DOHH2 (cell line): ENCODE results near the gene TPSAB1.
"Not testable (repeated sequence)": the region's sequence is repeated elsewhere in the genome, so short reads cannot be mapped to it uniquely, and the experiment has no call there.

Source experiments
- H3F3A ChIP-seq: fragments of 200-600 bp; sonication (generic), shearing (Covaris generic); 2 replicates; pipeline ENCODE4 v1.6.0; 2016; ENCODE audit warnings: antibody characterized with exemption, mild to moderate bottlenecking; ENCODE audit not compliant: control insufficient read depth, insufficient read depth
- H3K27ac ChIP-seq: fragments of 200-600 bp; sonication (generic); 2 replicates; pipeline ENCODE4 v1.5.1; 2014; ENCODE audit warnings: low read depth, mild to moderate bottlenecking, low read length, moderate library complexity
- H3K27me3 ChIP-seq: fragments of 200-600 bp; sonication (generic); 2 replicates; pipeline ENCODE4 v1.6.1; 2014; ENCODE audit warnings: mild to moderate bottlenecking, low read length, mixed read lengths; ENCODE audit not compliant: control insufficient read depth
- H3K36me3 ChIP-seq: fragments of 200-600 bp; sonication (generic); 2 replicates; pipeline ENCODE4 v1.6.1; 2014; ENCODE audit warnings: mild to moderate bottlenecking, low read length, moderate library complexity, mixed read lengths; ENCODE audit not compliant: control insufficient read depth
- H3K4me1 ChIP-seq: fragments of 200-600 bp; sonication (generic); 2 replicates; pipeline ENCODE4 v1.6.1; 2014; ENCODE audit warnings: mild to moderate bottlenecking, low read length, mixed read lengths; ENCODE audit not compliant: control insufficient read depth
- H3K4me2 ChIP-seq: fragments of 200-600 bp; sonication (generic); 2 replicates; pipeline ENCODE4 v1.6.0; 2014; ENCODE audit warnings: mild to moderate bottlenecking, low read length, moderate library complexity
- H3K4me3 ChIP-seq: fragments of 200-600 bp; sonication (generic); 2 replicates; pipeline ENCODE4 v1.5.1; 2014; ENCODE audit warnings: mild to moderate bottlenecking, low read length, mixed read lengths
- H3K79me2 ChIP-seq: fragments of 200-600 bp; sonication (generic); 2 replicates; pipeline ENCODE4 v1.6.1; 2014; ENCODE audit warnings: mild to moderate bottlenecking, low read length, mixed read lengths; ENCODE audit not compliant: control insufficient read depth
- H3K9me2 ChIP-seq: fragments of 200-600 bp; sonication (generic); replicated peaks from 2 replicates; pipeline ENCODE4 v1.6.1; 2014; ENCODE audit warnings: mild to moderate bottlenecking, low read length, mixed read lengths; ENCODE audit not compliant: control insufficient read depth
- H3K9me3 ChIP-seq: fragments of 200-600 bp; sonication (generic); 2 replicates; pipeline ENCODE4 v1.6.1; 2014; ENCODE audit warnings: antibody characterized with exemption, low read length, mixed read lengths; ENCODE audit not compliant: control insufficient read depth, insufficient read depth
- H4K20me1 ChIP-seq: fragments of 200-600 bp; sonication (generic); 2 replicates; pipeline ENCODE4 v1.6.0; 2014; ENCODE audit warnings: low read depth, mild to moderate bottlenecking, antibody characterized with exemption, low read length, moderate library complexity; ENCODE audit not compliant: control insufficient read depth, insufficient read depth

Gene TPSAB1

DNA sequence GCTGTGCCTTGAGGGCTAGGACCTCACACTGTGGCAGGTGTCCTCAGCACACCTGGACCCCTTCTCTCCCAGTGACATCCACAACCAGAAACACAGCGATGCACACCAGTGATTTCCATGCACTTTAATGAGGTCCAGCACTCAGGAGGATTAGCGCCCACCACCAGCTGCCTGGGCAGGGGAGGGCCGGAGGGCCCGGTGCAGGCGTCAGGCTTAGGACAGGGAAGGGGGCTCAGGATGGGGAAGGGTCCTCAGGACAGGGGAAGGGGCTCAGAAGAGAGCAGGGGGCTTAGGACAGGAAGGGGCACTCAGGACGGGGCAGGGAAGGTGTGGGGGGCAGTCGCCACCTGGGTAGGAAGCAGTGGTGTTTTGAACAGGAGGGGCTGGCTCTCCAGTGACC lies 12.3 kb upstream of the TPSAB1 start:
- H3F3A ChIP-seq, H3K27ac ChIP-seq, H3K4me3 ChIP-seq, H3K9me3 ChIP-seq, H3K4me1 ChIP-seq, H3K9me2 ChIP-seq, H3K4me2 ChIP-seq, H3K79me2 ChIP-seq, H3K27me3 ChIP-seq, H4K20me1 ChIP-seq, H3K36me3 ChIP-seq: not testable (repeated sequence)

DNA sequence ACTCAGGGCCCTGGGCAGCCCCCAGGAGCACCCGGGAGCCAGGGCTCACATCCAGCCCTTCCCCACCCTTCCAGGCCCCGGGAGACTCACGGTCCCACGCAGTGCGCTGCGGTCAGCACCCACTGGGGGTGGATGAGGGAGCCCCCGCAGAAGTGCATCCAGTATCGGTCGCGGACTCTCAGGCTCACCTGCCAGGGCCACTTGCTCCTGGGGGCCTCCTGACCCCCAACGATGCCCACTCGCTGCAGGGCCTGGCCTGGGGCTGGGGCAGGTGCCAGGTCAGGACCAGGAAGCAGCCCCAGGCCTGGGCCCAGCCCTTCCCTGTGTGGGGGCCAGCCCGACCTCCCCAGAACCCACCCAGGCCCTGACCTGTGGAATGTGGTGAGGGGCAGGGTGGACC lies 11.0 kb upstream of the TPSAB1 start:
- H3K9me3 ChIP-seq, H3K79me2 ChIP-seq, H3F3A ChIP-seq, H4K20me1 ChIP-seq, H3K27me3 ChIP-seq, H3K4me3 ChIP-seq, H3K36me3 ChIP-seq, H3K9me2 ChIP-seq, H3K27ac ChIP-seq, H3K4me2 ChIP-seq, H3K4me1 ChIP-seq: not testable (repeated sequence)

- not testable (repeated sequence) for H3K9me2 ChIP-seq, H3K27ac ChIP-seq, H3K4me1 ChIP-seq, H3K79me2 ChIP-seq, H3K36me3 ChIP-seq, H3K4me3 ChIP-seq, H3K27me3 ChIP-seq, H3K9me3 ChIP-seq, H4K20me1 ChIP-seq, H3F3A ChIP-seq, H3K4me2 ChIP-seq
Measured at GRCh38 chr16:1230084-1230470, 10.4 kb upstream of the TPSAB1 start, which contains the start of gene TPSB2. Gene TPSB2 (minus strand): TSS chr16:1230184. CDS start chr16:1229951, 233 bp downstream.

DNA sequence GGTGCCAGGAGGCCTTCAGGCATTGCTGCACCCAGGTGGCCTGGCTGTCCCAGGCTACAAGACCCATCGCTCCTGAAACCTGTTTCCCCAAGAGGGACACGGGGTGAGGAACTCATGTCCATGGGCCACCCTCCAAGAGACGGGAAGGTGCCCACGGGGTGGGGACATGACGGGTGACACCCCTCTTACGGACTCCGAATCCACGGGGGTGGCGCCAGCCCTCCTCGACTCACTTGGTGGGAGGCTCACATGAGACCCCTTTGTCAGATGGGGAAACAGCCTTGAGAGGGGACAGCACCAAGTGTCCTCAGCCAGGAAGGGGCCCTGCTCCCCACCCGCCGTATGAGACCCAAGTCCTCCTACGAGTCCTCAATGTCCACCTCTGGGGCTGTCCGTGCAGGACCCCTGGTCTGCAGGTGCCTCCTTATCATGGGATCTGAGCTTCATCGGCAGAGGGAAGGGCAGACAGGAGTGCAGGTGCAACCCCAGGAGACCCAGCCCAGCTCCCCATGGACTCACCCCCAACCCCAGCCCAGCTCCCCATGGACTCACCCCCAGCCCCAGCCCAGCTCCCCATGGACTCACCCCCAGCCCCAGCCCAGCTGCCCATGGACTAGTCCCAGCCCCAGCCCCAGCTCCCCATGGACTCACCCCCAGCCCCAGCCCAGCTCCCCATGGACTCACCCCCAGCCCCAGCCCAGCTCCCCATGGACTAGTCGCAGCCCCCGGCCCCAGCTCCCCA lies 9.9 kb upstream of the TPSAB1 start:
- not testable (repeated sequence) for H3K27ac ChIP-seq, H3F3A ChIP-seq, H4K20me1 ChIP-seq, H3K4me1 ChIP-seq, H3K79me2 ChIP-seq, H3K9me3 ChIP-seq, H3K36me3 ChIP-seq, H3K4me2 ChIP-seq, H3K9me2 ChIP-seq, H3K4me3 ChIP-seq, H3K27me3 ChIP-seq

- H3K36me3 ChIP-seq, H3K79me2 ChIP-seq, H3K4me2 ChIP-seq, H3F3A ChIP-seq, H3K27ac ChIP-seq, H3K4me3 ChIP-seq, H4K20me1 ChIP-seq, H3K9me3 ChIP-seq, H3K9me2 ChIP-seq, H3K4me1 ChIP-seq, H3K27me3 ChIP-seq: not testable (repeated sequence)
Measured at GRCh38 chr16:1231301-1231700, 9.2 kb upstream of the TPSAB1 start.

DNA sequence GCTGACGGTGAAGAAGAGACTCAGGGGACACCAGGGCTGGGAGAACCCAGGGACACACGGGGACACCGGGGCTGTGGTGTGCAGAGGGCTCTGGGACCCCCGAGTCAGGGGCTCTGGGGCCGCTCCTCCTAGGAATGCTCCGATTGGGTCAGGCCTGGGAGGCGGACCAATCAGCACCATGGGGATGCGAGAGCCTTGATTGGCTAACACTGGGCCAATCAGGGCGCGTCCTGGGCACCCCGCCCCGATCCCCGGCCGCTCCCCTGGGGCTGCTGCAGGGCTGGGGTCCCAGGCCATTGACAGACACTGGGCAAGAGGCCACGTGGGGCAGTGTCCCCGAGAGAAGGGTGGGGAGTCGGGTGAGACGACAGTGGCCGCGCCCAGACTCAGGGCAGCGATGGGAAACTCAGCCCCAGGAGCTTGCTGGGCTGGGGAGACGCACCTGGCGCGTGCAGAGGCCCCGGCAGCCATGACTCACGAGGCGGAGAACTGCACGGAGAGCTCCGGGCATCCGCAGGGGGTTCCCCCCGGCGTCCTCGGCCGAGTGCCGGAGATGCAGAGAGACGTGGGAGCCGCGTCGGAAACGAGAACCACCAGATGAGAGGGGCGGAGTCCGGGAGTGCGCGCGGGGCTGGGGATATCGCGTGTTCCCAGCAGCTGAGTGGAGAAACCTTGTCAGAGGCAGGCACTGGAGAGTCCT lies 8.3 kb upstream of the TPSAB1 start:
- not testable (repeated sequence) for H4K20me1 ChIP-seq, H3K36me3 ChIP-seq, H3K27me3 ChIP-seq, H3K4me3 ChIP-seq, H3K4me1 ChIP-seq, H3K79me2 ChIP-seq, H3K9me3 ChIP-seq, H3F3A ChIP-seq, H3K9me2 ChIP-seq, H3K4me2 ChIP-seq, H3K27ac ChIP-seq

DNA sequence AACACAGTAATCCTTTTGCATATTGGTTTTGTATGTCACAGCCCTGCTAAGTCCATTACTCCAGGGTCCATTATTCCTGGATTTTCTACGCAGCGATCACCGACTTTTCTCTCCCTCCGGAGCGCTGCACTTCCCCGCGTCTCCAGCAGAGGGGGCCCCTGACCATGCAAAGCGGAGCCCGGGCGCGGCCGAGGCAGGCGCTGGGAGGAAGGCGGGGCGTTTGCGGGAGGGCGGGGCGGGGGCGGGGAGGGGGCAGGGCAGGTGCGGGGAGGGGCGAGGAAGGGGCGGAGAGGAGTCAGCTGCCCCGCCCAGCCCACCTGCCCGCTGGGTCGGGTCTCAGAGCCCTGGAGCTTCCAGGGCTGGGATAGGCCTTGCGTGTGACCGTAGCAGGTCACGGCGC lies 3.8 kb upstream of the TPSAB1 start:
- H3K9me2 ChIP-seq, H3K4me1 ChIP-seq, H3K27ac ChIP-seq, H3K4me2 ChIP-seq, H3K9me3 ChIP-seq, H3K36me3 ChIP-seq, H3K27me3 ChIP-seq, H3K79me2 ChIP-seq, H3K4me3 ChIP-seq, H4K20me1 ChIP-seq, H3F3A ChIP-seq: not testable (repeated sequence)
